HG03280 (cell line): ENCODE measurements around the gene DBX2.
"Not testable (repeated sequence)": the region's sequence is repeated elsewhere in the genome, so short reads cannot be mapped to it uniquely, and the experiment has no call there.

Experiments
- ATAC-seq: cut with Tn5 transposase; IDR thresholded peaks from one replicate; pipeline ENCODE4 v1.9.1; 2021; ENCODE audit warnings: mild to moderate bottlenecking, moderate library complexity; ENCODE audit not compliant: unreplicated experiment

DBX2 gene

DNA sequence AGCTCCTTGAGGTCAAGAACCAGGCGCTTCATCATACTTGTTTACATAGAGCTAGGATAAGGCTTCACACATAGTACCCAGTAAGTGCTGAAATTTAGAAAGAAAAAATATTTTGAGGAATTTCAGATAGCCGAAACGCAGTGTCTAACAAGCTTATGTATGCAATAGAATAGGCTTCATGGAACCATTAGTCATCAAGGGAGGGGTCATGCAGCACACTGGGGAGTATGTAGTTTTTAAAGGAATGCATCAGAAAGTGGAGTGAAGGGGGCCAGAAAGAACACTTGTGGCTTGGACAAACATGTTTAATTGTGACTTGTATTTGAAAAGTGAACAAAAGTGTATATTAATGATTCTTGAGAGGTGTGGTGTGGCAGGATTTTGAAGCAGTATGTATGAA lies 38.1 kb downstream of the DBX2 start:
- ATAC-seq = no peak

DNA sequence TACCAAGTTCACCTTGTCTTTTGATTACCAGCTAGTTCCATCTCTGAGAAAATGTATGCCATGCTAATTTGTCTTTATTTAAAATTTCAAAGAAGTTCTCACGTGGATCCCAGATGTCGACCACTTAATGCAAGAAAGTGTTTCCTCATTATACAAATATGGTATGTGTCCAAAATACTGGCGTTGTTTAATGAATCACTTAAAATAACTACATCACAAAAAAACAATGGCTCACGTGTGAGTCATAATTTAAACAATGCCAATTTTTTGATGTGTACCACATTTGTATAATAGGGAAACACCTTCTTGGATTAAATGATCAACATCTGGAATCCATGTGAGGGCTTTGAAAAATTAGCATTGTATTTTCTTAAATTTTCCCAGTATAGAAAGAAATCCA lies 40.8 kb downstream of the DBX2 start:
- ATAC-seq = no peak

DNA sequence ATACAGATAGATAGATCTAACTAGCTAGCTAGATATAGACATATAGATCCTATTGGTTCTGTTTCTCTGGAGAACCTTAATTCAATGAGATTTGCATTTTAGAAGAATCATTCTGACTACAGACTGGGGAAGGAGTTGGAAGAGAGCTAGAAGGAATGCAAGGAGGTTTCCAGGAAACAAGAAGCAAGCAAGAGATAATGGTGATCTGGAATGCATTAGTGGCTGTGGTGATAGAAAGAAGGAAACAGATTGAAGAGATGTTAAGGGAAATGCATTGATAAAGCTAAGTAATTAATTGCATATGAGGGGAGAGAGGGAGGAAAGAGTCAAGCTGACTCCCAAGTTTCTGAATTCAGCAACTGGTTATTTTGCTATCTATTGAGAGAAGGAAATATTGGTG lies 42.7 kb downstream of the DBX2 start:
- no peak for ATAC-seq

DNA sequence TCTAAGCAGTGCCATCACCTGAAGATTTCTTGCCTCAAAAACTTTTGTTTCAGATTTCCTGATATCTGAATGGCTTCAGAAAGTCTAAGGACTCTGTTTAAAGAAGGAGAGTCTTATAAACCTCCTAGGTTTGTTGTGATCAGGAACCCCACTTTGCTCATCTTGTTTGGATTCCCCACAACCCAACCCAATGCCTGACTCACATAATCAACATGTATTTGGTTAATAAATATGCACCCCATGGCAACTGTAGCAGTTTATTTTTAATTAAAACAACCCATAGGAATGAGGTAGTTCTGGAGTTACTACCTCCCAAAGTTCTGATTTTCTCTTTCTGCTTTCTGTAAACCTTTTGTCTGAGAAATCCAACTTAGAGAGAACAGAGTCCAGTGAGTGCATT lies 51.5 kb downstream of the DBX2 start:
- ATAC-seq = no peak

DNA sequence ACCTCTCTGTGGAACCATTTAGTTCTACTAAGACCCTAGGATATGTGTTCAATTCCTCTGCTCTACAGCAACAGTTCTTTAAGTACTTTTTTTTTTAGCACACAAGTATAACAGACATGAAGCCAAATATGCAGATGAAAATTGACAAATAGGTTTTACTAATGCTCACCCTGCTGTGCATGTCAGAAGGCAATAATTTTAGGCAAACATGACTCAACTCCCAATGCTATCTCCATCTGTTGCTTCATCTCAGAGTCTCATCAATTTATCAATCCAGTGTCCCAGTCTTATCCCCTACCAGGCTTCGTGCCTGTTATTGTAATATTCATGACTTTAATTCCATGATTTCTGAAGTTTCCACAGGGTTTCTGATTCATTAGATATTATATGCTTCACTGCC lies 57.7 kb downstream of the DBX2 start:
- ATAC-seq = no peak

DNA sequence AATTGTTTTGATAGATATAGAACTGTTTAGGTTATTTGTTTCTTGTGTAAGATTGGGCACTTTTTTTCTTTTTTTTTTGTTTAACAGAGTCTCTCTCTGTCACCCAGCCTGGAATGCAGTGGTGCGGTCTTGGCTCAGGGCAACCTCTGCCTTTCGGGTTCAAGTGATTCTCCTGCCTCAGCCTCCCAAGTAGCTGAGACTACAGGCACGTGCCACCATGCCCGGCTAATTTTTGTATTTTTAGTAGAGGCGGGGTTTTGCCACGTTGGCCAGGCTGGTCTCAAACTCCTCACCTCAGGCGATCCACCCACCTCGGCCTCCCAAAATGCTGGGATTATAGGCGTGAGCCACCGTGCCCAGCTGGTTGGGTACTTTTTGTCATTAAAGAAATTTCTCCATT lies 66.0 kb downstream of the DBX2 start:
- not testable (repeated sequence) for ATAC-seq

DNA sequence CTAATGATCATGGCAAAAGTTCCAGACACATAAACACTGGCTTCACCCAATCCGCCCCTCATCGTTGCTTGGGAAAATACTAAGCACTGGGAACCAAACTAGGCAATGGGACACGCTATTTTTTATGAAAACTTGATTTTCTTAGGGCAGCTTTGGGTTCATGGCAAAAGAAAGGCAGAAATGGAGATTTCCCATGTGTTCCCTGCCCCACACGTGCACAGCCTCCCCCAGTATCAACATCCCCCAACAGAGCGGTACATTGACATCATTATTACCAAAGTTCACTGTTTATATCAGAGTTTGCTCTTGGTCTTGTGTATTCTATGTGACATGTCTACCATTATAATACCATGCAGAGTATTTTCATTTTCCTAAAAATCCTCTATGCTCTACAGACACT lies 71.0 kb downstream of the DBX2 start:
- no peak for ATAC-seq

DNA sequence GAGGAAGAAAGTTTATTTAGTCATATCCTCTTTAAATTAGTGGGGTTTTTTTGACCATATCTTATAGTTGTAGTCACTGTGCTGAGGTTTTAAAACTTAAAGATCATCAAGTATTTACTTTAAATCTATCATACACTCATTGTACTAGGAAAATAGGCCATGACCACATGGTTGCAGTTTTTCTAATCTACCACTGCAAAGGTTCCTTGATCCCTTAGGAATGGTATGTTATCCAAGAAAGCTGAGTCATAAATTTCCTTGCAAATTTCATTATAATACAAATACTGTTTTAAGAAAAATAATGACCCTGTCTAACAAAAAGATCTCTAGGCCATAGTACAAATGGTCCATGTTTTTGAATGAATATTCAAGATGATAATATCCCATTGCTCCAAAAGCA lies 74.7 kb downstream of the DBX2 start:
- no peak for ATAC-seq

DNA sequence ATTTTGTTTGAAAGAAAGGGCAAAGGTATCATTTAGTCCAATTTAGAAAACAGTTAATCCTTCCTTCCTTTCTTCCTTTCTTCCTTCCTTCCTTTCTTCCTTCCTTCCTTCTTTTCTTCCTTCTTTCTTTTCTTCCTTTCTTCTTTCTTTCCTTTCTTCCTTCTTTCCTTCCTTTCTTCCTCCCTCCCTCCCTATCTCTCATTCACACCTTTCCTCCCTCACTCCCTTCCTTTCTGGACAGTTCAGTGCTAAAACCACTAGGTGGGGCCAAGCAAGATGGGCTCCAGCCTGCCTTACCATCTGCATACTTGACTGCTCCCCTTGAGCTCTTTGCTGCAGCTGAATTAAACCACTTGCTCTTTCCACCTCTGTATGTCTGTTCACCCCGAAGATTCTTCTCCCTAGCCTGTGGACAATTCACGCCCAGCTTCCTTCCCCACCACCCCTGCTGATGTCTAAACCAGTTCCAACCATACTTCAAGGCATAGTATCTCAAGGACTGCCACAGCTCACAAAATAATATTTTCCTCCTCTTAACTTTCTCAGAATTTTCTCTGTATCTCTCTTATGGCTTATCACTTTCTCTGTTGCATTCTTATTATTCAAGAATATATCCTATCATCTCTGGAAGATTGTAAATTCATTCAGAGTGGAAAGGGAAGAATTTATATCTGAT lies 78.0 kb downstream of the DBX2 start:
- no peak for ATAC-seq

DNA sequence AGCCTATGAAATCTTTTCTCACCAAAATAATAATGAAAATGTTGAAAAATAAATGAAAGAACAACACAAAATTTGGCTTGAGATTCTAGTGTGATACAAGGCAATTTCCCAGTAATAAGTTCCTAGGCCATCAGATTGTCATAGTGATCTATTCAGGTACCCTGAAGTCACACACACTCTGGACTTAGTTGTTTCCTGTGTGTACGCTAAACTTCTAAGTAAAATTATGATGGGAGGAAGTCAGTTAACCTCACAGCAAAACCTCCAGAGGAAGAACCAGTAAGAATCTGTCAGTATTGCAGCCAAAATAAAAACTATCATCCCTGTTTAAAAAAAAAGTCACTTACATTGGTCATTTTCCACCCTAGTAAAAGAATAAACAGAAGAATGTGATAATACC lies 81.9 kb downstream of the DBX2 start:
- no peak for ATAC-seq
